IPS DF 6.9 (cell line): Measurements from ENCODE around the gene CABYR.

Experiments used
- DNase-seq: peaks from one replicate; pipeline ENCODE4 v3.0.0-alpha.2; 2013; ENCODE audit warnings: low read depth, low spot score
- H3K27ac ChIP-seq: one replicate; pipeline ENCODE4 v1.5.1; 2013; ENCODE audit warnings: low read length, control low read depth
- H3K27me3 ChIP-seq: 2 replicates; pipeline ENCODE4 v1.6.1; 2013; ENCODE audit warnings: mild to moderate bottlenecking, low read length; ENCODE audit not compliant: control insufficient read depth, insufficient read depth
- H3K36me3 ChIP-seq: 2 replicates; pipeline ENCODE4 v1.6.1; 2013; ENCODE audit warnings: low read length; ENCODE audit not compliant: control insufficient read depth, insufficient read depth
- H3K4me1 ChIP-seq: 2 replicates; pipeline ENCODE4 v1.6.1; 2013; ENCODE audit warnings: low read length; ENCODE audit not compliant: control insufficient read depth, insufficient read depth
- H3K4me3 ChIP-seq: 2 replicates; pipeline ENCODE4 v1.5.1; 2013; ENCODE audit warnings: mild to moderate bottlenecking, low read length
- H3K9me3 ChIP-seq: 2 replicates; pipeline ENCODE4 v1.6.1; 2013; ENCODE audit warnings: low read length, inconsistent platforms; ENCODE audit not compliant: control insufficient read depth, insufficient read depth
- WGBS: extraction: QIAGEN DNeasy Blood & Tissue Kit; methylation state at CpG from one replicate; pipeline ENCODE4 v1.1.7; 2013; ENCODE audit warnings: mixed read lengths, missing lambda C conversion rate; ENCODE audit not compliant: insufficient read length, insufficient coverage; 5-methylcytosine and 5-hydroxymethylcytosine counted together

CABYR gene

DNA sequence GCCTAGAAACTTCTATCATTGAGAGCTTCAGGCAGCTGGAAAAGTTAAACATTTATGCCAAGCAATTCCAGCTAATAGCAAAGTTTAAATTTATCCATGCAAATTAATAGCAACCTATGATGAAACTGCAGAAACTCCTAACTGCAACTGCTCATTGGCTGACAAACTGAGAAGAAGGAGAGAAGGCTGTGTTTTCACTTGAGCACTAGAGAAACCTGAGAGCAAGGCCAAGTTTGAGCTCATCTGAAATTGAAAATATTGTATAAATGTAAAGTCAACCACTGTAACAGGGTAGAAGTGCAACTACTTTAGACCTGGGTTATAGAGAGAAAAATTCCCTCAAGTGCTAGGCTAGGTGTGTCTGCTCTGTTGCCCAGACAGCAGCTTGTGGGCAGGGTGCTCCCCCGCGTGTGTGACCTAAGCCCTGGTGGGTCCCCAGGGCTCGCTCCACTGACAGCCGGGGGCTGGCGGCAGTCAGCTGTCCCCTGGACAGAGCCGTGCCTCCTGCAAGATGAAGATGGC is 50.2 kb downstream of the CABYR start:
- H3K27ac ChIP-seq: no peak overlapping the region
- no peaks in the 10 kb centered on the region for H3K9me3 ChIP-seq
- DNase-seq: no peak
- H3K4me1 ChIP-seq: no peaks in the 10 kb centered on the region
- no peak overlapping the region for H3K4me3 ChIP-seq
- H3K36me3 ChIP-seq: no peaks in the 10 kb centered on the region
- WGBS: no CpG with 5 or more reads among the region's 6 CpGs
- H3K27me3 ChIP-seq: no peaks in the 10 kb centered on the region

DNA sequence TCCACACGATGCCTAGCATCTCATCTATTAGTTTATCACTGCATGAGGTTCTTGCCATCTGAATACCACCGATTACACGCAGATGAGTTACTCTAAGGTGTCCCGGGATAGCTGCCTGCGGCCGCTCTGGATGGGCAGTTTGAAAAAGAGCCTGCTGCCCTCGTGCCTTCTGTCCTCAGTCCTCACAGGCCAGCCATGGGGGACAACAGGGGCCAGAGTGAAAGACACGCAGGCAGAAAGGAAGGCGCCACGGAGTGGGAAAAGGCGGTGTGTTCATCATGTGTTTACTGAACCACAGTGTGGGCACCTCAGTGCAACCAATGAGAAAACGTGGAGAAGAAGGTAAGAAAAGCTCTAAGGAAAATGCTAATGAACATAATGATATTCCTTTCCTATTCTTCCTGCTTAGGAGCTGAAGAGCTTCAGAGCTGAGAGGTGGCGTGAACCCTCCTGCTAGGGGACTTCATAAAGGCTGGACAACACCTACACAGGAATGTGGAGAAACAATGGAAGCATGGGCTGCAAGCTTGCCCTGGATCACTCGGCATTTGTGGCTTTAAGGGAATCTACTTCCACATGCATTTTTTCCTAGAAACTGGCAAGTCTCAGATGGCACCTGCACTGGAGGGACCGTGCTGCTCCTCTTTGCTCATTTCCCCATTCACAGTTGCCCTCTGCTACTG is 50.9 kb downstream of the CABYR start:
- Histone ChIP-seq H3K4me1 (no peaks in the 10 kb centered on the region), H3K27me3 (no peaks in the 10 kb centered on the region), H3K4me3 (no peak overlapping the region), H3K27ac (no peak overlapping the region), H3K36me3 (no peaks in the 10 kb centered on the region), H3K9me3 (no peaks in the 10 kb centered on the region)
- no peak for DNase-seq
- no CpG with 5 or more reads among the region's 15 CpGs for WGBS

DNA sequence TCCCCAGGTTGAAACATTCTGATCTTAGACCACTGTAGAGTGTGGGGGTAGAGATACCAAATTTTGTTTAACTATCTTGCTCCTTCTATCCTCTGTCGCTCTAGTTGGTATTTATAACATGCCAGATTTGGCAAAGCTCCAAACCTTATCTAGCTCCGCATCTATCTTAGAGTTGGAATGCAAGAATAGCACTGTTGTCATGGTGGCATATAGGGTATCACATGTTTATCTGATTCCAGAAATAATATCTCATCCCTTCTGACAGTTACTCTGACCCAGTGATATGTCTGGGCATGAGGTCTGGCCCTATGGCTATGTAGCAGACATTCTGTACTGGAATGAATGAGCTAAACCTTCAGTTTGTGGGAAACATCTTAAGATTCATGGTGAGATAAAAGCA is 51.7 kb downstream of the CABYR start:
- Histone ChIP-seq H3K36me3 (no peaks in the 10 kb centered on the region), H3K4me1 (no peaks in the 10 kb centered on the region), H3K27me3 (no peaks in the 10 kb centered on the region), H3K27ac (no peak overlapping the region), H3K4me3 (no peak overlapping the region), H3K9me3 (no peaks in the 10 kb centered on the region)
- no CpG with 5 or more reads among the region's 2 CpGs for WGBS
- no peak for DNase-seq

DNA sequence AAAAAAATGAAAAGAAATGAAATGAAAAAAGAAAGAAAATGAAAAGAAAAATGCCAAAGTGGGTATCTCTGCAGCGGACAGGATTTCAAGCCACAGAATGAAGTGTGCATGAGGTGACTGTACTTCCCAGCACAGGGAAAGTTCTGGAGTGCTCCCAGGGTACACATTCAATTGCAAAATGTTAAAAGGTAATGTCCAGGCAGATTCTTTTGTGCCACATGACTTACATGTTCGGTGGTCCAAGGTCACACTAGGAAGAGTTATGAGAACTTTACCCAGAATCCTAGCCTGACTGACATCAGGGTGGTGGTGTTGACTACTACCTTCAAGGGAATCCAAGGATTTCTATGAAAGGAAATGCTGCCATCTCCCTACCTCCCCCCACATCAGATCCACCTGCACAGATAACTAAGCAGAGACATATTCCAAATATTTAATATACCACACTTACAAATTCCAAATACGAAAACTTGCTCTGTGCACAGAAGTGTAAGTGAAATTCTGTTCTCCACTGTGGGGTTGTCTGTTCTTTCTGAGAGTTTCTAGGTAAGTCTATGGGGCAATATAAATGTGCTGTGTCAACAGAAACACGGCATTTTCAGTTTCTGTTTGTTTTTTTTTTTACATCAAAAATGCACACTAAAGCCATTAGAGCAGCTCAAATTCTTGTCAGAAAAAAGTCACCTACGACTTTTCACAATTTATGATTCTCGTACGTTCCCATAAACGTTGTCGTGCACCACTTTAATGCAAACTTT is 56.6 kb downstream of the CABYR start:
- Histone ChIP-seq H3K4me1 (no peaks in the 10 kb centered on the region), H3K9me3 (no peaks in the 10 kb centered on the region), H3K27me3 (no peaks in the 10 kb centered on the region), H3K36me3 (no peaks in the 10 kb centered on the region), H3K4me3 (no peak overlapping the region), H3K27ac (no peak overlapping the region)
- WGBS: no CpG with 5 or more reads among the region's 9 CpGs
- DNase-seq: no peak

DNA sequence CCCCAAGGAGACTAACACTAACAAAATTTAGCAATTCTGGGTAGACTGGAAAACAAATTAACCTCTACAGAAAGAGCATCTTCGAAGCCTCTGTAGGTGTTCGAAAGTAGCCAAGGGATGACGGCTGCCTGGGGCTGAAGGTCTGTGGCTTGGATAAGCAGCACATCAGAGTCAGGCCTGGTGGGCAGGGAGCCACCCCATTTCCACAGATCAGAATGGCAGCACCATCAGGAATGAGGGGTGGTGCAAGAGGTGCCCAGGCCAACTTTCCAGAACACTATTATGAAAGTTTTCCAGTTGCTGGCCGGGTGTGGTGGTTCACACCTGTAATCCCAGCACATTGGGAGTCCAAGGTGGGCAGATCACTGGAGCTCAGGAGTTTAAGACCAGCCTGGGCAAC is 57.9 kb downstream of the CABYR start:
- DNase-seq: no peak
- Histone ChIP-seq H3K27ac (no peak overlapping the region), H3K27me3 (no peaks in the 10 kb centered on the region), H3K4me3 (no peak overlapping the region), H3K36me3 (no peaks in the 10 kb centered on the region), H3K9me3 (no peaks in the 10 kb centered on the region), H3K4me1 (no peaks in the 10 kb centered on the region)
- no CpG with 5 or more reads among the region's 4 CpGs for WGBS

DNA sequence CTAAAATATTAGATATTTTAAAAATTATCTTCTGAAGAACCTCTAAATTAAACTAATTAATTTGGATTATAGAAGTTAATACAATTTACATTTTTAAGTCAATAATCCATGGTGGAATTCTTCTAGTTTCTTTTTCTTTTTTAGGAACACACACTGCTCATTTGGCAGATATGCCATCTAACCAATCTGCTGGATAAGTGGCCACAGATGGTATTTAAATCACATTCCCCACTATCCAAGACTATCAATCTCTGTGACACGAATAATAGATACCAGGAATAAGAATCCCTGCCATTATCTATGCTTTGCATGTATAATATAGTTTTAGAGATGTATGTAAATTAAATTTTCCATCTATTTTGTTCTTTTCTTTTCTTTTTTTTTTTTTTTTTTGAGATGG is 58.5 kb downstream of the CABYR start:
- no peak for DNase-seq
- no peaks in the 10 kb centered on the region for H3K36me3 ChIP-seq
- WGBS: no CpG with 5 or more reads among the region's 1 CpG
- no peaks in the 10 kb centered on the region for H3K9me3 ChIP-seq
- no peak overlapping the region for H3K4me3 ChIP-seq
- no peaks in the 10 kb centered on the region for H3K27me3 ChIP-seq
- no peaks in the 10 kb centered on the region for H3K4me1 ChIP-seq
- no peak overlapping the region for H3K27ac ChIP-seq

DNA sequence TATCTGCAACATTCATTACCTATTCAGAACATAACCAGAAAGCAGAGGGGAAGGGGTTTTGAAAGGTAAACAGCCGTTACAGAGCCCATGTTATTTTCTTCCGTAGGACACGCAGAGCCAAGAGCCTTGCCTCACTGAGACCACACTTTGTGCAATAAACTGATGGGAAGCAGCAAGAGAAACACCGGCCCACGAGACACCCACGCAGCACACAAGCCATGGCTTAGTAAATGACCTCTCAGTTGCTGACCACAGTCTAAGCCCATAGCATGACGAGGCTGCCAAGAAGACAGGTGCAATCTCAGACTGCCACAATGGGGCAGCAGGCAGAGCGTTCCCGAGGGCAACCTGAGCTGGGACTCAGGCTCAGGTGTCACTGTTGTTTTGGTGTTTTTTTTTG is 59.6 kb downstream of the CABYR start:
- no peak for DNase-seq
- no peaks in the 10 kb centered on the region for H3K4me1 ChIP-seq
- no peak overlapping the region for H3K27ac ChIP-seq
- H3K4me3 ChIP-seq: no peak overlapping the region
- no CpG with 5 or more reads among the region's 9 CpGs for WGBS
- no peaks in the 10 kb centered on the region for H3K27me3 ChIP-seq
- no peaks in the 10 kb centered on the region for H3K9me3 ChIP-seq
- H3K36me3 ChIP-seq: no peaks in the 10 kb centered on the region

DNA sequence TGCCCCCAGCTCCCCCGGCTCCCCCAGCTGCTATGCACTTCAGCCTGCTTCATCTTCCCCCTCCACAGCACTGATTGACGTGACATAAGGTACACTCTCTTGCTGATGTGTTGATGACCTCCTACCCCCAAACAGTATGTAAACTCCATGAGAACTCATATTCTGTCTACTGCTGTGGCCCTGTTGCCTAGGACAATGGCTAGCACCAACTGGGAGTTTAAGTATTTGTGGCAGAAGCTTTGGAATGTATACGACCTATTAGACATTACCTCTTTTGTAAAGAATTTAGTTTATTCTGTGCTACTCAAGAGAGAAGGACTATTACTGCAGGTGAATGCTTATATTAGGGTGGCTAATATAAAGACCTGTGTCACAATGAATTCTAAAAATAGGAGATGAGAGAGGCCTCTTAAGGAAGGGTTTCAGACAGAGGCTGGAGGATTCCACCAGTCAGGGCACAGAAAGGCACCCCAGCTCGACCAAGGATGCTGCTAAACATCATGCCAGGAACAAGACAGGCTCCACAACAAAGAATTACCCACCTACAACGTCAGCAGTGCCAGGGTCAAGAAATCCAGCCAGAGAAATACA is 60.6 kb downstream of the CABYR start:
- WGBS: no CpG with 5 or more reads among the region's 5 CpGs
- Histone ChIP-seq H3K4me1 (no peaks in the 10 kb centered on the region), H3K9me3 (no peaks in the 10 kb centered on the region)

DNA sequence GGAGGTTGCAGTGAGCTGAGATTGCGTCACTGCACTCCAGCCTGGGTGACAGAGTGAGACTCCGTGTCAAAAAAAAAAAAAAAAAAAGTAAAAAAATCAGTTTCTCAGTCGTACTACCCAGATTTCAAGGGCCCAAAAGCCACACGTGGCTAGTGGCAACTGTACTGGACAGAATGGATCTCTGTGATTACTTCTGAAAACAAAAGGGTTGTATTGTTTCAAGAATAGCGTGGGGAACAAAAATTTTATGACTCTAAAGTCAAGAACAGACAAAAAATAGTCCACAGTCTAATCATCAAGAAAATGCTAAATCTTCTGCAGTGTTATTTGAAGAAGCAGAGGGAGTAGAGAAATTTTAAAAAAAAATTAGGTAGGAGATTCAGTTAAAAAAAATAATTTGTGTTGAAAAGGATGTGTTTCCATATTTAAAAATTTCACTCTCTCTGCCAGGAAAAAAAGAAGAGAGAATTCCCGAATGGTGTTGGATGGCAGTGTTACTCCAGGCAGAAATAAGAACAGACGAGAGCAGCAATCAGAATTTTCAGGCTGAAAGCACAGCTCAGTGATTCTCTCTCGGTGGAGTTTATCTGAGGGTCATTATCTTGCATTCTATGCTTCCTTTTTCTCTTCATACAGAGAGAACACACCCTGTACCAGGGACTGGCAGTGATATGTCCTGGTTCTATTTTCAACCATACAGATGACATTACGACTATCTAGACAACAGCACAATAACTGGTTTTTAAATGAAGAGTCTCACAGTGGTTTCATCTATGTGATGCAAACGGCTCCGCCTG is 61.8 kb downstream of the CABYR start:
- Histone ChIP-seq H3K27ac (no peak overlapping the region), H3K36me3 (no peaks in the 10 kb centered on the region), H3K4me1 (no peaks in the 10 kb centered on the region), H3K9me3 (no peaks in the 10 kb centered on the region), H3K4me3 (no peak overlapping the region), H3K27me3 (no peaks in the 10 kb centered on the region)
- no peak for DNase-seq
- WGBS: no CpG with 5 or more reads among the region's 11 CpGs

More for the DNA sequence above, 60.6 kb downstream of the CABYR start:
- Histone ChIP-seq H3K27me3 (no peaks in the 10 kb centered on the region), H3K27ac (no peak overlapping the region), H3K4me3 (no peak overlapping the region), H3K36me3 (no peaks in the 10 kb centered on the region)
- no peak for DNase-seq
